CD14-positive monocyte (primary cell): ENCODE measurements around the gene CPT1C. TPM values are rescaled to one million over a fixed set of nuclear protein-coding genes. Genes with fewer than 3 reads are reported as not detected.
A peak's percentile ranks its signal among the peaks of the same experiment; 100 is the strongest.

Experiments
- DNase-seq, 3 donors: peaks; one replicate each; pipeline ENCODE4 v3.0.0-alpha.2; 2011 to 2022
- H2AFZ ChIP-seq: 2 replicates; pipeline ENCODE4 v1.6.0; 2012; ENCODE audit warnings: mild to moderate bottlenecking, low read depth, low read length, inconsistent platforms; ENCODE audit not compliant: insufficient read depth, poor library complexity, severe bottlenecking
- H3K27ac ChIP-seq, 2 donors: 1 replicate in 1 of 2; 2 replicates in 1 of 2; pipeline ENCODE4 v1.5.1; 2012 to 2013; ENCODE audit warnings: low read length in 2 of 2, control low read depth in 1 of 2, inconsistent platforms in 1 of 2, low read depth in 1 of 2, mild to moderate bottlenecking in 1 of 2
- H3K27me3 ChIP-seq, 2 donors: one replicate each; pipeline versions ENCODE4 v1.6.0 to v1.6.1; 2011 to 2013; ENCODE audit warnings: low read length in 2 of 2; ENCODE audit not compliant: control insufficient read depth in 2 of 2, insufficient read depth in 2 of 2
- H3K36me3 ChIP-seq, 2 donors: replicated peaks in 1 of 2; 1 replicate in 1 of 2; 2 replicates in 1 of 2; pipeline versions ENCODE4 v1.5.1 to v1.6.1; 2012 to 2013; ENCODE audit warnings: low read length in 2 of 2, control low read depth in 1 of 2, inconsistent platforms in 1 of 2, mild to moderate bottlenecking in 1 of 2; ENCODE audit not compliant: insufficient read depth in 2 of 2, control insufficient read depth in 1 of 2
- H3K4me1 ChIP-seq, 2 donors: 1 replicate in 1 of 2; 2 replicates in 1 of 2; pipeline versions ENCODE4 v1.5.1 to v1.6.1; 2012 to 2013; ENCODE audit warnings: low read length in 2 of 2, control low read depth in 1 of 2, inconsistent platforms in 1 of 2, mild to moderate bottlenecking in 1 of 2, moderate library complexity in 1 of 2; ENCODE audit not compliant: insufficient read depth in 2 of 2, control insufficient read depth in 1 of 2
- H3K4me2 ChIP-seq: replicated peaks from 2 replicates; pipeline ENCODE3; 2012; ENCODE audit warnings: low read length, moderate library complexity, mild to moderate bottlenecking; ENCODE audit not compliant: poor library complexity, severe bottlenecking; ENCODE audit errors: extremely low read depth
- H3K4me3 ChIP-seq, 3 experiments: fragments of 200-600 bp in 1 of 3; sonication (generic) in 1 of 3; replicated peaks in 1 of 3; 1 replicate in 2 of 3; 2 replicates in 1 of 3; pipeline ENCODE4 v1.5.1; 2011 to 2013; ENCODE audit warnings: low read length in 3 of 3, mild to moderate bottlenecking in 3 of 3, control low read depth in 2 of 3, low read depth in 2 of 3, inconsistent platforms in 1 of 3, moderate library complexity in 1 of 3
- H3K79me2 ChIP-seq: 2 replicates; pipeline ENCODE4 v1.6.0; 2012; ENCODE audit warnings: mild to moderate bottlenecking, control low read depth, inconsistent platforms, low read length, moderate library complexity; ENCODE audit not compliant: insufficient read depth
- H3K9ac ChIP-seq: 2 replicates; pipeline ENCODE4 v1.6.0; 2017; ENCODE audit warnings: low read length, mild to moderate bottlenecking; ENCODE audit not compliant: insufficient read depth, poor library complexity, severe bottlenecking
- H3K9me3 ChIP-seq, 2 donors: replicated peaks in 1 of 2; 1 replicate in 1 of 2; 2 replicates in 1 of 2; pipeline versions ENCODE4 v1.5.1 to v1.6.1; 2012 to 2013; ENCODE audit warnings: low read length in 2 of 2, control low read depth in 1 of 2; ENCODE audit not compliant: control insufficient read depth in 1 of 2, insufficient read depth in 1 of 2
- H4K20me1 ChIP-seq: 2 replicates; pipeline ENCODE4 v1.6.0; 2012; ENCODE audit warnings: mild to moderate bottlenecking, low read length, control low read depth, moderate library complexity; ENCODE audit not compliant: insufficient read depth
- H3K27ac Mint-ChIP-seq, 7 donors: one replicate each; pipeline ENCODE4 v1.8.0; 2020; ENCODE audit warnings: mild to moderate bottlenecking in 7 of 7, mixed read lengths in 7 of 7, moderate library complexity in 6 of 7, inconsistent platforms in 2 of 7
- H3K27me3 Mint-ChIP-seq, 3 donors: one replicate each; pipeline ENCODE4 v1.8.0; 2021 to 2022; ENCODE audit warnings: low read depth in 3 of 3, mild to moderate bottlenecking in 3 of 3, mixed read lengths in 3 of 3, moderate library complexity in 3 of 3, inconsistent platforms in 1 of 3
- H3K36me3 Mint-ChIP-seq, 2 donors: one replicate each; pipeline ENCODE4 v1.8.0; 2020; ENCODE audit warnings: mixed read lengths in 2 of 2, inconsistent platforms in 1 of 2, mild to moderate bottlenecking in 1 of 2
- H3K4me1 Mint-ChIP-seq: one replicate; pipeline ENCODE4 v1.8.0; 2020; ENCODE audit warnings: mild to moderate bottlenecking, mixed read lengths
- H3K4me3 Mint-ChIP-seq, 2 donors: one replicate each; pipeline ENCODE4 v1.8.0; 2020; ENCODE audit warnings: mild to moderate bottlenecking in 2 of 2, mixed read lengths in 2 of 2, moderate library complexity in 1 of 2
- H3K9me3 Mint-ChIP-seq, 7 donors: one replicate each; pipeline ENCODE4 v1.8.0; 2020 to 2022; ENCODE audit warnings: mixed read lengths in 7 of 7, mild to moderate bottlenecking in 6 of 7, moderate library complexity in 6 of 7, inconsistent platforms in 2 of 7
- WGBS: methylation state at CpG from one replicate; pipeline ENCODE4 v1.1.5; 2013; ENCODE audit warnings: missing lambda C conversion rate; ENCODE audit not compliant: insufficient coverage; 5-methylcytosine and 5-hydroxymethylcytosine counted together
- intact Hi-C, 2 donors: fragments of 100-400 bp; cut with micrococcal nuclease; formaldehyde crosslinking; loops; one replicate each; pipeline versions ENCODE4 v1.15.0 to v1.15.1; 2023
- polyA plus RNA-seq, 3 donors: library from polyadenylated mRNA; depleted of rRNA in 1 of 3; unstranded in 2 of 3; stranded (reverse) in 1 of 3; fragments of 300-500 nt in 2 of 3; fragments of >200 nt in 1 of 3; fragmentation: Illumina TruSeq in 2 of 3; gene quantifications; 1 replicate in 2 of 3; 2 replicates in 1 of 3; pipeline ENCODE4 v1.2.3, GENCODE V29; 2012 to 2021
- TF ChIP-seq, protein P1 (sequence below): fragments of 200-600 bp; IDR thresholded peaks from one replicate; pipeline ENCODE4 v1.8.0; 2022; ENCODE audit warnings: antibody characterized with exemption, mild to moderate bottlenecking

CPT1C gene
- polyA plus RNA-seq, 3 donors, result not detected

DNA sequence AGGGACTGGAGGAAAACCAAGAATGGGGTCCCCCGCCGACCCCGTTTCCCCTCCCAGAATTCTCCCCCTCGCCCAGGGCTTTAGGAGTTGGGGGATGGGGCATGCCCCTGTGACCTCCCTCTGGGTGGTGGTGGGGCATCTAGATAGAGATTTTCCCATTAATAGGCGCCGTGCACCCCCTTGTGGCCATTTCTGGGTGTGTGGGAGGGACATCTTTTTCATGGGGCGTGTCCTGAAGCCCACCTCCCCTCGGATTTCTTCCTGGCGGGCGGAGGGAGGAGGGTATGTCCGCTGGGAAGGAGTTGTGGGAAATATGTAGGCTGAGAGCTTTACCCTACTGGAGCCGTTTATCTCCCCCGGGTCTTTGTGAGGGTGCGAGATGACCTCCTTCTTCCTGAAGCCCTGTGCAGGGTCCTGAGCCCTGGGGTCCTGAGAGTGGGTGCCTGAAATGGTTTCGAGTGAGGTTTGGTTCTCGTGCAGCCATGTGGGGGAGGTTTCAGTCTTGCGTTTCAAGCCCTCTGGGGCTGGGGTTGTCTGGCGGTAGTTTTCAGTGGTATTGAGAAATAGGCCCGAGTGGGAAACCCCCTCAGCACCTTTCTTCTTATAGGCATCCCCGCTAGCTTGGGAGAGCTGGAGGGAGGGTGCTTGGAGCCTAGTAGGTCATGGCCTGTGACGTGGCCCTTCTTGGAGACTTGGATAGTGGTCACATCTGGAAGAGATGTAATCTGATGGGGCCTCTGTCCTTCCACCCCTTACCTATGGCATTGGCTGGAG, 12.8 kb upstream of the CPT1C start:
- peaks cover 17 to 24% of the 10 kb centered on the region in 2 donors for H3K36me3 Mint-ChIP-seq
- peak overlapping the region; percentile 92 to 98 (median 93) for H3K4me3 ChIP-seq
- peaks cover 18% of the 10 kb centered on the region for H3K4me1 Mint-ChIP-seq
- H3K4me1 ChIP-seq, result peaks cover 24 to 38% of the 10 kb centered on the region in 2 donors
- H3K4me2 ChIP-seq, result peak overlapping the region; percentile 100
- DNase-seq, result peak; percentile 62 to 89 (median 64)
- peaks cover 0 to 2% (median 0%) of the 10 kb centered on the region in 7 donors for H3K9me3 Mint-ChIP-seq
- H3K79me2 ChIP-seq, result peaks cover 37% of the 10 kb centered on the region
- TF ChIP-seq, protein P1, sequence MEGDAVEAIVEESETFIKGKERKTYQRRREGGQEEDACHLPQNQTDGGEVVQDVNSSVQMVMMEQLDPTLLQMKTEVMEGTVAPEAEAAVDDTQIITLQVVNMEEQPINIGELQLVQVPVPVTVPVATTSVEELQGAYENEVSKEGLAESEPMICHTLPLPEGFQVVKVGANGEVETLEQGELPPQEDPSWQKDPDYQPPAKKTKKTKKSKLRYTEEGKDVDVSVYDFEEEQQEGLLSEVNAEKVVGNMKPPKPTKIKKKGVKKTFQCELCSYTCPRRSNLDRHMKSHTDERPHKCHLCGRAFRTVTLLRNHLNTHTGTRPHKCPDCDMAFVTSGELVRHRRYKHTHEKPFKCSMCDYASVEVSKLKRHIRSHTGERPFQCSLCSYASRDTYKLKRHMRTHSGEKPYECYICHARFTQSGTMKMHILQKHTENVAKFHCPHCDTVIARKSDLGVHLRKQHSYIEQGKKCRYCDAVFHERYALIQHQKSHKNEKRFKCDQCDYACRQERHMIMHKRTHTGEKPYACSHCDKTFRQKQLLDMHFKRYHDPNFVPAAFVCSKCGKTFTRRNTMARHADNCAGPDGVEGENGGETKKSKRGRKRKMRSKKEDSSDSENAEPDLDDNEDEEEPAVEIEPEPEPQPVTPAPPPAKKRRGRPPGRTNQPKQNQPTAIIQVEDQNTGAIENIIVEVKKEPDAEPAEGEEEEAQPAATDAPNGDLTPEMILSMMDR, result peak; percentile 93
- H4K20me1 ChIP-seq, result peaks cover 25% of the 10 kb centered on the region
- H3K36me3 ChIP-seq, result peaks cover 10 to 14% of the 10 kb centered on the region in 2 donors
- peak overlapping the region; percentile 84 to 99 (median 93) for H3K27ac Mint-ChIP-seq
- peaks cover 0 to 5% (median 0%) of the 10 kb centered on the region in 3 donors for H3K27me3 Mint-ChIP-seq
- intact Hi-C loops, result loop anchor here (2.0 to 10.0 kb wide), 7 partner anchors 35 to 206 kb away; partner anchors contain the start of genes PRR12 (in 2 of the 2), RPS11 (in 2 of the 2), SCAF1 (in 2 of the 2) and AKT1S1 (in 1 of the 2)
- H3K4me3 Mint-ChIP-seq, result peak overlapping the region; percentile 96
- peak overlapping the region; percentile 84 for H3K9ac ChIP-seq
- whole genome bisulfite sequencing, result 6% methylated on average over 9 of the region's 21 CpGs
- H3K9me3 ChIP-seq, result no peaks in the 10 kb centered on the region
- H2AFZ ChIP-seq, result peak overlapping the region; percentile 79
- H3K27ac ChIP-seq, result peak overlapping the region; percentile 88 to 91
- no peaks in the 10 kb centered on the region for H3K27me3 ChIP-seq

GRCh38 chr19:49678985-49679770, 11.7 kb upstream of the CPT1C start:
- no peaks in the 10 kb centered on the region for H3K9me3 ChIP-seq
- peaks cover 17 to 24% of the 10 kb centered on the region in 2 donors for H3K36me3 ChIP-seq
- peaks cover 25% of the 10 kb centered on the region for H4K20me1 ChIP-seq
- H2AFZ ChIP-seq, result no peak overlapping the region
- peaks cover 0 to 2% (median 0%) of the 10 kb centered on the region in 7 donors for H3K9me3 Mint-ChIP-seq
- no peak overlapping the region for H3K9ac ChIP-seq
- no peak for DNase-seq
- peaks cover 0 to 5% (median 0%) of the 10 kb centered on the region in 3 donors for H3K27me3 Mint-ChIP-seq
- peaks cover 25 to 33% of the 10 kb centered on the region in 2 donors for H3K36me3 Mint-ChIP-seq
- H3K4me3 Mint-ChIP-seq, result no peak overlapping the region
- intact Hi-C loops, result loop anchor here (5.0 to 10.0 kb wide), 6 partner anchors 37 to 207 kb away; partner anchors contain the start of genes PRR12 (in 2 of the 2), RPS11 (in 2 of the 2), AKT1S1 (in 1 of the 2) and FLT3LG (in 1 of the 2)
- H3K4me1 ChIP-seq, result peaks cover 24 to 38% of the 10 kb centered on the region in 2 donors
- H3K79me2 ChIP-seq, result peaks cover 37% of the 10 kb centered on the region
- H3K27ac ChIP-seq, result no peak overlapping the region
- peak overlapping the region in 4 of 7 donors; percentile 14 to 99 (median 36) for H3K27ac Mint-ChIP-seq
- 89% methylated on average over 4 of the region's 12 CpGs for WGBS
- no peak overlapping the region for H3K4me3 ChIP-seq
- no peaks in the 10 kb centered on the region for H3K27me3 ChIP-seq
- no peak overlapping the region for H3K4me2 ChIP-seq
- peaks cover 18% of the 10 kb centered on the region for H3K4me1 Mint-ChIP-seq
- TF ChIP-seq, protein P1, result no peak
